Activated CD4-positive, alpha-beta T cell treated with anti-CD3 and anti-CD28 coated beads for 48 hours (primary cell): ENCODE results near the gene HNF1A.

Source experiments
- DNase-seq: peaks from one replicate; pipeline ENCODE4 v3.0.0-alpha.2; 2020

HNF1A gene

DNA sequence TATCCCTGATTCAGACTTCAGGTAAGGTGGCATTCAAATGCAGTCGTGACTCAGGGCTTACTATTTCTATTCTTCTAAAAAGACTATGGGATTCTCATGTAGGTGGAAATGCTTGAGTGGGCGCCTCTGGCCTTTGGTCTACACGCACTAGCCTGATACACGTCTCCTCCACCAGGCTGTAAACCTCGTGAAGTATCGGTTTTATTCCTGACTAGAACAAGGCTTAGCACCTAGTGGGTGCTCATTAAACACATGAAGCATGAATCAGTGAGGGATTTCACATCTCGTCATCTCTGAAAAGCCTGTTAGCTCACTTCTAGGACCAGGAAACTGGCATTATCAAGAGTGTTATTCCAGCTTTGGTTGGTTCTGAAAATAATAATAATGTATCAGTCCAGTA, 17.7 kb upstream of the HNF1A start:
- peak; percentile 51 for DNase-seq

DNA sequence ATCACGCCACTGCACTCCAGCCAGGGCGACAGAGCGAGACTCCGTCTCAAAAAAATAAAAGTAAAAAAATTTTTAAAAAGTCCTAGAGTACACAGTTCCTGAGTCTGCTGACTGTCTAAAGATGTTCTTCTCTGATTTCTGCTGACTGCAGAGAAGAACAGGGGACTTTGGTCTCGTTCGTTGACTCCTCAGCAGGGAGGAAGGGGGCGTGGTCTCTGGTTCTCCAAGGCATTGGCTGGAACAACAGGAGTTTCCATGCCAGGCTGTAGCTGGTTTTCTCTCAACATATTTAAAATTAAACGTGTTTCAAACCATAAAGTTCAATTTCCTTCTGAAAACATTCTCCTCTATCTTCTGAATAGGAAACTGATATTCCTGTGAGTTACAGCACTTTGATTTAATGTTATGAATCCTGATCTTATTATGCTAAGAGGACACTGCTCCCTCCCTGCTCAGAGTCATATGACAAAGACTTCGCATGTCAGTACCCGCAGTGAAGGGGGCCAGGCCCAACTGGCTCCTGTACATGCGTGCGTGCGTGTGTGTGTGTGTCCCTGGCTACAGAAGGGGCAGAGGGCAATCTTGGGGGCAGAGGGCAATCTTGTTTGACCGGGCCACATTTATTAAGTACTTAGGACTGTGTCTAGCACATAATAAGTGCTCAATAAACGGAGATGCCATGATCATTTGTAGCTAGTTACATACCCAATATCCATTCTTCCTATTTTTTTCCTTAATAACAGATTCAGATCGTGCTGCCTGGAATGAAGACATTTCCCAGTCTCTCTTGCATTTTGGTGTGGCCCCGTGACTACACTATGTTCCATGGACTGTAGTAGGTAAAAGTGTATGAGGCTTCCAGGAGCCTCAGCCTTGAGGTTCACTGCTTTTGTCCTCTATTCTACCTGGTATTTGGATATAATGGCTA, 16.5 kb upstream of the HNF1A start:
- DNase-seq = peak; percentile 15

DNA sequence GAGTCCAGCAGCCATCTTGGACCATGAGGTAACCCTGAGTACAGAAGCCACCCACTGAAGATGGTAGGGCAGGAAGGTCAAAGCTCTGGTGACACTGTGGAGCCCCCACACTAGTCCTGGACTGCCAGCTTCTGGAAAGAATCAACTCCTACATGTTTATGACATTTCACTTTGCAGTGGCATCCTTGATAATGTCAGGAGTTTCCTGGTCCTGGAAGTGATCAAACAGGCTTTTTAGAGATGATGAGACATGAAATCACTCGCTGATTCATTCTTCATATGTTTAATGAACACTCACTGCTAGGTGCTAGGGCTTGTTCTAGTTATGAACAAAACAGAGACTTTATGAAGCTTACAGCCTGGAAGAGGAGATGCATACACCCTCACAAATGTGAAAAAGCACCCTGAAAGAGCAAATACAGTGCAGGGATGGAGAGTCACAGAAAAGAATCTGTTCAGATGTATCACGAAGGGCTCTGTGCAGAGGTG, 15.8 kb upstream of the HNF1A start:
- DNase-seq = peak; percentile 10

DNA sequence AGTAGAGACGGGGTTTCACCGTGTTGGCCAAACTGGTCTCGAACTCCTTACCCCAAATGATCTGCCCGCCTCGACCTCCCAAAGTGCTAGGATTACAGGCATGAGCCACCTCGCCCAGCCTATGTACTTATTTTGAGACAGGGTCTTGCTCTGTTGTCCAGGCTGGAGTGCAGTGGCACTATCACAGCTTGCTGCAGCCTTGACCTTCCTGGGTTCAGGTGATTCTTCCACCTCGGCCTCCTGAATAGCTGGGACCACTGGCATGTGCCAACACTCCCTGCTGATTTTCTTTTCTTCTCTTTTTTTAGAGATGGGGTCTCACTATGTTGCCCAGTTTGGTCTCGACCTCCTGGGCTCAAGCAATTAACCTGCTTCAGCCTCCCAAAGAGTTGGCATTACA, 14.0 kb upstream of the HNF1A start:
- no peak for DNase-seq

DNA sequence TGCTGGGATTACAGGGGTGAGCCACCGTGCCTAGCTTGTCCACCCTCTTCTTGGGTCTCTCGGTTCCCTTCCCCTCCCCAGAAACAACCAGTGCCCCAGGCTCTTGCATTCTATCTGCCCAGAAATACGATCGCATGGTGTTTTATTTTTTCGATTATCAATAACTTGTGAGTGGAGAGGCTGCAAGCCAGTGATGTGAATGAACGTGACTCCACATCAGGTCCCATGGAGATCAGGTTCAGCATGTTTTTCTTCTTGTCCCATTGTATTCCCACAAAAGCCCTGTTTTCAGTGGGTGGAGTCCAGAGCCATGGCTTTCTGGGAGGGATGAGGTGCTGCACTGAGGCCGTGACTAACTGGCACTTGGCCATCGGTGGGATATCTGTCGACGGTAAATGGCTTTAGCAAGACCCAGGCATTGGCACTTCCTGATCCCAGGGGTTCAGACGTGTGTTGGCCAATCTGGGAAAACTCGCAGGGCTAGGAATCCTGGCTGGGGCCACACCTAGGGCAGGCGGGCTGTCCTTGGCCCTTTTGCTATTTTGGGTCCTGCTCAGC, 12.7 kb upstream of the HNF1A start:
- DNase-seq = no peak

DNA sequence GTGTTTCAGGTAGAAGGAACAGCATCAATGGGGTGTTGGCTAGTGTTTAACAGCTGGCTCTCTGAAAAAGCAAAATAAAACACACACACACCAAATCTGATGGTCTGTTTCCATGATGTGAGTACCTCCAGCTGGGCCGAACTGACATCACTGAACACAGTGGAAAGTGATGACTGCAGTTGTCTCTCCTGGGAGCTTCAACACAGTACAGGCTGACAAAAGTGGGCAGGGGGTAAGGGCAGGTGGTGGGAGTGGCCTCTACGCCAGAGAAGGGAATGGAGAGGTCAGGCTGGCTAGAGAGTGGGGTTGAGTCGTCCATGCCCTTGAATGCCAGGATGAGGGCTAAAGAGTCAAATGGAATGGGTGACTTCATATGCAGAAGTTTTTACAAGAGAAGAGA, 8.0 kb upstream of the HNF1A start:
- DNase-seq = no peak

DNA sequence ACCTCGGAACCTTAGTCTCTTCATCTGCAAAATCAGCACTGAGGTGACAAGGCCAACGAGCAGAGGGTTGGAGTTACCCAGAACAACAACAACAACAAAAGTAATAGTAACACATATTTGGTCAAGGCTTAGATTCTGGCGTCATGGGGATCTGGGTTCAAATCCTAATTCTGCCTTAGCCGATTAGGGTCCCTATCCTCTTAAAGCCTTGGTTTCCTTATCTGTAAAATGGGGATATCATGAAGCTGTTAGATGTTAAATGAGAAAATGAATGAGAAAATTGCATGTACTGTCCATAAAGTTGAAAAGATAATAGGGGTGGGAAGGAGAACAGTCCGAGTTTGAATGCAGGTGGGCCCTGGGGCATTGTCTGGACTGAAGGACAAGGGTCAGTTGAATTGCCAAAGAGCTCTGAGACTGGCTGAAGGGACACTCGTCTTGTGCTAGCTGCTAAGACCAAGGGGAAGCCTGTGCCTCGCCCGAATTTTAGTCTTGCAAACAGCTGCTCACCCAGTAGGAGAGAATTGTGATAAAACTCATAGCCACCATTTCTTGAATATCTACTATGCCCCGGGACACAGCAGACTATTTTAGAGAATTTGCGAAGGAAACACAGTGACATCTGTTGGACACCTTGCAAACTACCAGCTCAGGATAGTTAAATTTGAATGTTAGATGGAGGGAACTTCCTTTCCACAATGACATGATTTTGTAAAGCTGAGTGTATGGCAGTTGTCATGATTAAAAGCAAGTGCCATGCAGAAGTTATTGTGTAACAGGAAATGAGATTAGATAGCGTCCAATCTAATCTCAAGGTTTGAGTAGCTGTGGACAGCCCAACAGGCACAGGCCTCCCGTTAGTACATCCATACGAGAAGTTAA, 6.8 kb upstream of the HNF1A start:
- DNase-seq = peak; percentile 22

DNA sequence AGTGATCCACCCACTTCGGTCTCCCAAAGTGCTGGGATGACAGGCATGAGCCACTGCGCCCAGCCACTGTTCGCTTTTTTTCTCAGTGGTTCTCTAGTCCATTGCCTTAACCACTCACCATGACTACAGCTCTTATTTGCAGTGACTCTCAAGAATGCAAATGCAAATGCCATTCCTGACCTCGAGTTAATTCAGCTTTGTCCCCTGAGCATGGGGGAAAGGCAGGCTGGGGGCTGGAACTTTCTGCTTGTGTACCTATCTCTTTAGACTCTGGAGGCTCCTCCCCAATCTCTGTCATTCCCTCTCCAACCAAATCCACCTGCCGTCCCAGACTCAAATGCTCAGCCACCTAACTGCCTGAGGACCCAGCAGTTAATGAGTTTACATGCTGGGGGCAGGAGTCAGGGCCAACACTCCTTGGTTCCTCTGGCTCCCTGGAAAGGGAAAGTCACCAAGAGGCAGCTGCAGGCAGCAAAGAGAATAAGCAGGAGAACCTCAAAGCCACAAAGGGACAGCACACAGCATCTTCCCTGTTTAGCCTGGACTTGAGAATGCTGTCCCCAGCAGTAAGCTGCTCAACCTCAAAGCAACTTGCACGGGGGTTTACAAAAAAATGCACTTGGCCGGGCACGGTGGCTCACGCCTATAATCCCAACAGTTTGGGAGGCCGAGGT, 5.3 kb upstream of the HNF1A start:
- DNase-seq = no peak

DNA sequence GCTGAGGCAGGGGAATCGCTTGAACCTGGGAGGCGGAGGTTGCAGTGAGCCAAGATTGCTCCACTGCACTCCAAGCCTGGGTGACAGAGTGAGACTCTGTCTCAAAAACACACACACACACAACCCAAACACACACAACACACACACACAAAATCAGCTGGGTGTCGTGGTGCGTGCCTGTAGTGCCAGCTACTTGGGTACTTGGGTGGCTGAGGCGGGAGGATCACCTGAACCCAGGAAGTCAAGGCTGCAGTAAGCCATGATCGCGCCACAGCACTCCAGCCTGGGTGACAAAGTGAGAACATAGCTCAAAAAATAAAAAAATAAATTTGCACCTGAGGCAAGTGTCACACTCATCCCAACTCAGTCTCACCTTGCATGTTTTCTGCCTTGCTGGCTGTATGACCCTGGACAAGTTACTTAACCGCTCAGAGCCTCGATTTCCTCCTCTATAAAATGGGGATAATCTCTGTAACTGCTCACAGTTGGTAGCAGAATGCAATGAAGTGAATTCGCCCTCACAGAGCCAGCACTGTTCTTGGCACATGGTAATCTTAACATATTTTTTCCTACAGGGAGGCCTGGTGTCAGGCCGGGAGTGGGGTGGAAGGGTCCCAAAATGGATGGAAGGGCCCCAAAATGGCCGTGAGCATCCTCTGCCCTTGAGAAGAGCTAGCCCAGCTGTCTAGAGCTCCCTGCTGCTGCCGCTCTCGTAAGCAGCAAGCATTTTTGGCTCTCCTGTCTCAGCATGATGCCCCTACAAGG, 630 bp upstream of the HNF1A start:
- no peak for DNase-seq

DNA sequence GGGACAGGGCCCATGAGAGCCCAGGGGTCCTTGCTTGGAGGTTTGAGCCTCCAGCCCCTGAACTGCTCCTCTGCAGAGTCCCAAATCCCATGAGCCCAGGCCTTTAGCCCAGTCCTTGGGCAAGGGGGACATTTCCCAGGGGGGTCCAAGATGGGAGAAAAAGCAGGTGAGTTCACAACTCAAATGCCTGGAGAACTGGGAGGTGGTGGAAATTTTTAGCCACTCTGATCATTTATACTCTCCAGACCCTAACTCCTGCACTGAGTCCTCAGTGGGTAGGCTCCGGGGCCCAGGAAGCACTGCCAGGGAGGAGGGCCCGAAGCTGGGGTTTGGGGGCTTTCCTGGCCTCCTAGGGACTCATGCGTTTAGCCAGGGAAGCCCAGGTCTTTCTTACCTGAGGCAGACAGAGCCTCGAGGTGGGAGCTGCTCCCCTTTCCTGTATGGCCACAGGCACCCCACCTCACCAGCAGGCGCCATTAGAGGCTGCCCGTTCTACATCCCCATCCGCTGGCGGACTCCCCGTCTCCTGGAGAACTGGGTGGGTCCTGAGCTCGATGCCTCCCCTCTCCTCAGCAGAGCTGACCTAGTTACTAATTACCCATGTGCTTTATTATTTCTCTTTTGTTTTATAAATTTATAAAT, 998 bp downstream of the HNF1A start:
- no peak for DNase-seq

DNA sequence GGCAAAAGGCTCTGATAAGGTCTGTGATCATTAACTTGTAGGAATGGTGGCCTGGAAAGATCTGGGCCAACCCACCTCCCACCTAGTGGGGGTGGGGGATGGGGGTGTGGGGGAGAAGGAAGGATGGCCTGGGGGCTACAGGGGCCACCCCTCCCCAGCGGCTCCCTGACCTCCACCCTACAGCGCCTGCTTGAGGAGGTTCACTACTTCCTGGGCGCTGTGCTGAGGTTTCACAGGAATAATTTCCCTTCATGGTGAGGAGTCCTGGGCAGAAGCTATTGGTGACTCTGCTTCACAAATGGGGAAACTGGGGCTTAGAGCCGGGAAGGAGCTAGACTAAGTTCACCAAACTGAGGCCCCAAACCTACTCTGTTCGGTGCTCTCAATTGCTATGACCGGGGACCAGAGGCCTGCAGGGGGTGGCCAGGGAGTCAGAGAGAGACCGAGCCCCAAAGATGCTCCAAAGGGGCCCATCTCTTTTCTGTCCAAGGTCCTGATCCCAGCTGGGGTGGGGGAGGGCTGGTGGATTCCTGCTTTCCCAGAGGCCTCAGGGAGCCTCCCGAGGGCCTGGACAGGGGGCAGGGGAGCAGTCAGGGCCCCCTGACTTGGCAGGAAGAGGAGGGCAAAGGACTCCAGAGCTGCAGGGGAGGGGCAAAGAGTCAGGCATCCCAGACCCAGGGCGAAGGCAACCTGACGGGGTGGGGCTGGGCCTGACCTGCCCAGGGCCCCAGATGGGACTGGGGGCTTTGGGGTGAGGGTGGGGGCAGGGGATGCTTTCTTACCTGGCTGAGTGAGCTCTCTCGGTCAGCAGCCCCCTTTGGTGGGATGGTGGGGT, 1.7 kb downstream of the HNF1A start:
- no peak for DNase-seq

DNA sequence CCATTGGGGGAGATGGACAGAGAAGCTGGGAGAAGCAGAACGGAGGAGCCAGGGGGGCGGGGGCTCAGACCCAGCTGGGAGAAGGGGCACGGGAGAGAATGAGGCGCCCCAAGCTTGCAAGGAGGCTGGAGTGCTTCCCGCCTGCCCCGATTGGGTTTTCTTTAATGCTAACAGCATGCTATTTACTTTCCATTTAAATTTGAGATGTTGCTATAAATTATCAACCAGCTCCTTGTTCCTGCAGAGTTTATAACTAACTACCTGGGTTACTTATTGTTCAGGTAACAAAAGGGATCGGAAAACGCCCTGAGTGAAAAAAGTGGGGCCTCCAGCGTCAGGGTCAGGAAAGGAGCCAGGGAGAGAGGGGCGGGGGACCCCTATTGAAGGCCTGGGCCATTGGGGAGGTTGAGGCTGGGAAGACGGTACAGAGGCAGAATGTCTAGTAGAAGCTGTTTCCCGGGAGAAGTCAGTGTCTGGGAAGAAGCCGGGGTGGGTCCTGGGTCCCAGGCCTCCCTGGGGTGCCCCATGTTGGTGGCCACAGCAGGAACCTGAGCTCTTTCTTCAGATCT, 2.5 kb downstream of the HNF1A start:
- DNase-seq = no peak

DNA sequence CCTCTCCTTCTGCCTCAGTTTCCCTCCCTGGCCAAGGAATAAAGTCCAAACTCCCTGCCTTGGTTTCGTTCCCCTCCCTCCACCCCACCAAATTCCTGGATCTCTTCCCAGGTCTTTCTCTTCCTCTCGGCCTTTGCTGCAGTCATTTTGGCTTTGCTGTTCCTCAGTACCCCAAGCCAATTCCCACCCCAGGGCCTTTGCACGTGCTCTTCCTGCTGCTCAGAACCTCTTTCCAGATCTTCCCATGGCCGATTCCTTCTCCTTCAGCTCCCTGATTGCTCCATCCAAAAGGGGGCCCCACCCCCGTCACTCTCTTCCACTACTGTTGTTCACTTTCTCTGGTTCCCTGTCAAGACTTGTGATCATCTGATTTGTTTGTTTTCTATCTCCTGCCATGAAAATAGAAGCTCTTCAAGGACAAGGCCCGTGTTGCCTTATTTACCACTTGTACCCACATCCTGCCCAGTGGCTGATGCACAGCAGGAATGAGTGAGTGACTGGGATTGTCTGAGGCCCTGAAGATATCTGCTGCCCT, 3.1 kb downstream of the HNF1A start:
- no peak for DNase-seq

DNA sequence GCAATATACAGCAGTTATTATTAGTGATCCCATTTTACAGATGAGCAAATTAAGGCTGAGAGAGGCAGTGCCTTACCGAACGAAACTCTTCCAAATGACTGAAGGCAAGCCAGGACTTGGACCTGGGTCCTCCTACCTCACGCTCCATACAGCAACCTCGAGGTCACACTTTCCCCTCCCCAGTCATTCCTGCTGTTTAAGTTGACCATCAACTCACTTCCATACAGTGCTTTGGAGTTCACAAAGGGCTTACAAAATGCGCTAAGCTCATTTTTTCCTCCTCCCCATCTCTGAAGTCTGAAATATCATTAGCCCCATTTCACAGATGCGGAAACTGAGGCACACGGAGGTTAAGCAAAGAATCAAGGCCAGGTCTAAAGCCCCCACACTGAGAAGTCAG, 4.3 kb downstream of the HNF1A start:
- DNase-seq = no peak

DNA sequence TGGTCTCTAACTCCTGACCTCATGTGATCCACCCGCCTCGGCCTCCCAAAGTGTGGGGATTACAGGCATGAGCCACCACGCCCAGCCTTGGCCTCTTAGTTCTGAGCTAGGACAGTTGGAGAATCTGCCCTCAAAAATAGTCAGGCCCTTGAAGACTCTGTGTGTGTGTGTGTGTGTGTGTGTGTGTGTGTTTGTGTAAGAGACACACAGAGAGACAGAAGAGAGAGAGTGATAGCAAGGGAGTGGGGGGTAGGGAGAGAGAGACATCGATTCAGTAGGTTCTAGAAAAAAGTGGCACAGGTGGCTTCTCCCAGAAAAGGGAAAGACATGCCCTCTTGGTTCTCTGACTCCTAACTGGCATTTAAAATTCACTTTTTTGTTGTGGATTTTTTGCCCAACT, 5.4 kb downstream of the HNF1A start:
- DNase-seq = no peak

DNA sequence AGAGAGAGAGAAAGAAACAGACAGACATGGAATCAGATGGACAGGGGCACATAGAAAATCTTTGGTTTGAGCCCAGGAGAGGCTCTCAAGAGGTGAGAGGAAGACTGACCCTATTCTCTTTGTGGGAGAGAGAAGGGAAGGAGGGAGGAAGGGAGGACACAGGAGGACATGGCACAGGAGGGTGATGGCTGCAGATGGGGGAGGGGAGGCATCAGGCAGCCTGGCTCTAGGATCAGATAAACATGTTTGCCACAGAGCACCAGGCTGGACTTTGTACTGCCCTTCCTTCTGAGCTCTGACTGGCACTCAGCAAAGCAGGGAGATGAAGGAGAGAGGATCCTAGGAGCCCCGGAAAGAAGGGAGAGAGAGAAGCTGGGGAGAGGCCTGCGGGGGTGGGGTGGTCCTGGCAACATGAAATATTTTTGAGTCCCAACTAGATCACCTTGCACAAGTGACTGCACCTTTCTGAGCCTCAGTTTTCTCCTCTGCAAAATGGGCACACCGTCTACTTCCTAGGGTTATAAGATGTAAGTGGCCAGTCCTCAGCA, 6.1 kb downstream of the HNF1A start:
- DNase-seq = no peak

DNA sequence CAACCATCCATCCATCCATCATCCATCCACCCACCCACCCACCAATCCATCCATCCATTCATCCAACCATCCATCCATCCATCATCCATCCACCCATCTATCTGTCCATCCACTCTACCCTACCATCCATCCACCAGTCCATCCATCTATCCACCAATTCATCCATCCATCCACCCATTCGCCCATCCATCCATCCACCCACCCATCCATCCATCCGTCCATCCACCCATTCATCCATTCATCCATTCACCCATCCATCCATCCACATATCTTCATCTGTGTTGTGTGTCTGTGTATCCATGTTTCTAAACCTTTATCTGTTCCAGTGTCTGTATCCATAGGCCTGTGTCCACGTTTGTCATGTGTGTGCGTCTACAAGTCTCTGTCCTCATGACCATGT, 9.9 kb downstream of the HNF1A start:
- no peak for DNase-seq

DNA sequence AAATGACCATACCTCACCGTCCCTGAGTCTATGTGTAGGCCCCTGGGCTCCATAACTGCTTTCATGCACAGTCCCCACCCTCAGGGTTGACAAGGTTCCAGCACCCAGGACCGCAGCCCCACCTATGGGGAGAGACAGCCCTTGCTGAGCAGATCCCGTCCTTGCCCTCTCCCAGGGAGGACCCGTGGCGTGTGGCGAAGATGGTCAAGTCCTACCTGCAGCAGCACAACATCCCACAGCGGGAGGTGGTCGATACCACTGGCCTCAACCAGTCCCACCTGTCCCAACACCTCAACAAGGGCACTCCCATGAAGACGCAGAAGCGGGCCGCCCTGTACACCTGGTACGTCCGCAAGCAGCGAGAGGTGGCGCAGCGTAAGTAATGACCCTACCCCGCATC, 10.3 kb downstream of the HNF1A start:
- no peak for DNase-seq

DNA sequence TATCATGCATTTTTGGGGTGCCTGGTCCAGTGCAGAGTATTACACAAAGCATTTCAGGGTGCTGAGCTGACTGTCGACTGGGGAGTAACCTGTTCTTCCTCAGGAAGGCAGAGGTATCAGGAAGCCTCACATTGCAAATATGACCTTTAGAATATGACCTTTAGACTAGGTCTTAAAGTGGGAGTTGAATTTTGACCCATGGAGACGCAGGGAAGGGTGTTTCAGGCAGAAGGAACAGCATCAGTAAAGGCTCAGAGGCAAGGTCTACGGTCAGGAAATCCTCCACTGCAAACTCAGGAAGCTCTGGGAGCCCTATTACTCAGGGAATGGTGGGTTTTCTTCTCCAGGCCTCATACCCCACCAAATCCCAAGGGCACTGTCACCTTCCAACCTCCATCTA, 11.3 kb downstream of the HNF1A start:
- DNase-seq = no peak
